Neural cell (in vitro differentiated cells): ENCODE measurements around the gene ESR1. TPM values are rescaled to one million over a fixed set of nuclear protein-coding genes. Genes with fewer than 3 reads are reported as not detected.
A peak's percentile ranks its signal among the peaks of the same experiment; 100 is the strongest.

Source experiments
- H2AFZ ChIP-seq: fragments of 200-600, 300-800 bp; sonication (generic), shearing (Covaris generic); 2 replicates; pipeline ENCODE4 v1.6.0; 2014; ENCODE audit warnings: low read depth, mild to moderate bottlenecking, antibody characterized with exemption, low read length, moderate library complexity
- H3F3A ChIP-seq: fragments of 200-600 bp; shearing (Covaris generic); 2 replicates; pipeline ENCODE4 v1.6.1; 2016; ENCODE audit warnings: mild to moderate bottlenecking, moderate library complexity, mixed read lengths, antibody characterized with exemption, low read length; ENCODE audit not compliant: insufficient read depth, poor library complexity, severe bottlenecking
- H3K27ac ChIP-seq: fragments of 200-600, 300-800 bp; sonication (generic), shearing (Covaris generic); 2 replicates; pipeline ENCODE4 v1.5.1; 2014; ENCODE audit warnings: mild to moderate bottlenecking, low read length, moderate library complexity
- H3K27me3 ChIP-seq: fragments of 300-800, 200-600 bp; sonication (generic), shearing (Covaris generic); 2 replicates; pipeline ENCODE4 v1.6.0; 2014; ENCODE audit warnings: mild to moderate bottlenecking, low read depth, low read length, moderate library complexity; ENCODE audit not compliant: insufficient read depth
- H3K36me3 ChIP-seq: fragments of 300-800, 200-600 bp; sonication (generic), shearing (Covaris generic); 2 replicates; pipeline ENCODE4 v1.5.1; 2014; ENCODE audit warnings: mild to moderate bottlenecking, antibody characterized with exemption, low read length, moderate library complexity; ENCODE audit not compliant: insufficient read depth
- H3K4me2 ChIP-seq: fragments of 300-800, 200-600 bp; sonication (generic), shearing (Covaris generic); 2 replicates; pipeline ENCODE4 v1.6.0; 2014; ENCODE audit warnings: mild to moderate bottlenecking, low read length
- H3K4me3 ChIP-seq: fragments of 300-800, 200-600 bp; sonication (generic), shearing (Covaris generic); 2 replicates; pipeline ENCODE4 v1.5.1; 2014; ENCODE audit warnings: mild to moderate bottlenecking, low read length, moderate library complexity
- H3K79me2 ChIP-seq: fragments of 200-600 bp; shearing (Covaris generic); replicated peaks from 2 replicates; pipeline ENCODE4 v1.6.0; 2014; ENCODE audit warnings: mild to moderate bottlenecking, low read length, moderate library complexity; ENCODE audit not compliant: insufficient read depth
- H3K9ac ChIP-seq: fragments of 300-800, 200-600 bp; sonication (generic), shearing (Covaris generic); 2 replicates; pipeline ENCODE4 v1.6.1; 2016; ENCODE audit warnings: mild to moderate bottlenecking, low read length, mixed read lengths
- H3K9me2 ChIP-seq: fragments of 200-600 bp; shearing (Covaris generic); 2 replicates; pipeline ENCODE4 v1.6.1; 2016; ENCODE audit warnings: mild to moderate bottlenecking, low read length, mixed read lengths; ENCODE audit not compliant: insufficient read depth
- H3K9me3 ChIP-seq: fragments of 200-600, 300-800 bp; sonication (generic), shearing (Covaris generic); 2 replicates; pipeline ENCODE4 v1.6.1; 2016; ENCODE audit warnings: mild to moderate bottlenecking, mixed run types, low read length, moderate library complexity, mixed read lengths
- H4K20me1 ChIP-seq: fragments of 200-600 bp; shearing (Covaris generic); 2 replicates; pipeline ENCODE4 v1.6.1; 2016; ENCODE audit warnings: mild to moderate bottlenecking, mixed run types; ENCODE audit not compliant: insufficient read depth
- CTCF ChIP-seq: fragments of 450-650 bp; IDR thresholded peaks from 2 replicates; pipeline ENCODE4 v1.5.1; 2014; ENCODE audit warnings: antibody characterized with exemption, mild to moderate bottlenecking, moderate library complexity; ENCODE audit not compliant: poor library complexity, severe bottlenecking
- EP300 ChIP-seq: fragments of 450-650 bp; conservative IDR thresholded peaks from 2 replicates; pipeline ENCODE4 v1.6.1; 2014; ENCODE audit warnings: antibody characterized with exemption, mild to moderate bottlenecking, moderate library complexity; ENCODE audit not compliant: poor library complexity, severe bottlenecking
- SMC3 ChIP-seq: fragments of 450-650 bp; conservative IDR thresholded peaks from 2 replicates; pipeline ENCODE4 v1.6.1; 2014; ENCODE audit warnings: antibody characterized with exemption, mild to moderate bottlenecking, moderate library complexity; ENCODE audit not compliant: poor library complexity
- TAF1 ChIP-seq: IDR thresholded peaks from 2 replicates; pipeline ENCODE4 v1.6.1; 2012; ENCODE audit warnings: low read depth
- polyA minus RNA-seq: library from RNA; depleted of rRNA, polyadenylated mRNA; stranded (reverse); fragments of >200 nt; gene quantifications from 2 replicates; pipeline ENCODE4 v1.2.3, GENCODE V29; 2014
- polyA plus RNA-seq: library from polyadenylated mRNA; depleted of rRNA; stranded (reverse); fragments of >200 nt; gene quantifications from 2 replicates; pipeline ENCODE4 v1.2.3, GENCODE V29; 2014

ESR1 gene
- polyA plus RNA-seq (0.14 TPM in 1 of 2 replicates, not detected in the other), polyA minus RNA-seq (not detected in 2 replicates)

GRCh38 chr6:151807513-151808370, at the start of gene ESR1:
Gene ESR1 (plus strand): TSS chr6:151807682. CDS start chr6:151807913, 231 bp downstream.
- Histone ChIP-seq H3K36me3 (no peaks in the 10 kb centered on the region), H4K20me1 (no peaks in the 10 kb centered on the region), H3K27ac (no peak within 1 kb of the TSS), H3K27me3 (peaks cover 76% of the 10 kb centered on the region), H3F3A (no peaks in the 10 kb centered on the region), H3K9ac (peak within 1 kb of the TSS; percentile 32), H3K79me2 (no peaks in the 10 kb centered on the region), H3K4me3 (peak within 1 kb of the TSS; percentile 78), H2AFZ (peak within 1 kb of the TSS; percentile 22), H3K4me2 (peak within 1 kb of the TSS; percentile 14), H3K9me2 (no peaks in the 10 kb centered on the region), H3K9me3 (no peaks in the 10 kb centered on the region)
- peak; percentile 19 for TF ChIP-seq CTCF
- TF ChIP-seq TAF1 = no peak

- Histone ChIP-seq H3K27me3 (no peaks in the 10 kb centered on the region), H3K4me2 (no peak overlapping the region), H2AFZ (no peak overlapping the region), H3K36me3 (no peaks in the 10 kb centered on the region), H3K9me3 (no peaks in the 10 kb centered on the region), H3K79me2 (no peaks in the 10 kb centered on the region), H4K20me1 (no peaks in the 10 kb centered on the region), H3K27ac (no peak overlapping the region), H3K4me3 (no peak overlapping the region), H3K9ac (no peak overlapping the region), H3K9me2 (no peaks in the 10 kb centered on the region), H3F3A (no peaks in the 10 kb centered on the region)
- no peak for TF ChIP-seq CTCF
Observed at GRCh38 chr6:151760486-151760885, 47.0 kb upstream of the ESR1 start.

- H3K4me3 ChIP-seq = no peak overlapping the region
- no peaks in the 10 kb centered on the region for H3K27me3 ChIP-seq
- no peak overlapping the region for H3K9ac ChIP-seq
- H3K9me3 ChIP-seq = no peaks in the 10 kb centered on the region
- H3F3A ChIP-seq = no peaks in the 10 kb centered on the region
- H3K9me2 ChIP-seq = no peaks in the 10 kb centered on the region
- no peaks in the 10 kb centered on the region for H3K36me3 ChIP-seq
- H3K79me2 ChIP-seq = no peaks in the 10 kb centered on the region
- H3K27ac ChIP-seq = no peak overlapping the region
- no peak overlapping the region for H2AFZ ChIP-seq
- no peaks in the 10 kb centered on the region for H4K20me1 ChIP-seq
- TF ChIP-seq SMC3 (no peak), EP300 (no peak), CTCF (no peak), TAF1 (no peak)
- no peak overlapping the region for H3K4me2 ChIP-seq
Observed at GRCh38 chr6:151761851-151762250, 45.6 kb upstream of the ESR1 start.
